Ishikawa (cell line): ENCODE measurements around the gene IL36B.

ENCODE experiments used
- CEBPB ChIP-seq: IDR thresholded peaks from 2 replicates; pipeline ENCODE4 v1.6.1; 2012
- CREB1 ChIP-seq: IDR thresholded peaks from 2 replicates; pipeline ENCODE4 v1.6.1; 2012; ENCODE audit warnings: low read depth
- EGR1 ChIP-seq: IDR thresholded peaks from 2 replicates; pipeline ENCODE4 v1.6.1; 2012
- EP300 ChIP-seq: IDR thresholded peaks from 2 replicates; pipeline ENCODE4 v1.6.1; 2012; ENCODE audit warnings: borderline replicate concordance
- RAD21 ChIP-seq: IDR thresholded peaks from 2 replicates; pipeline ENCODE4 v1.6.1; 2012; ENCODE audit warnings: low read depth
- TCF12 ChIP-seq: IDR thresholded peaks from 2 replicates; pipeline ENCODE4 v1.6.1; 2012; ENCODE audit warnings: low read depth
- YY1 ChIP-seq: IDR thresholded peaks from 2 replicates; pipeline ENCODE4 v1.6.1; 2012; ENCODE audit warnings: low read depth
- ZBTB7A ChIP-seq: IDR thresholded peaks from 2 replicates; pipeline ENCODE4 v1.6.1; 2012; ENCODE audit warnings: low read depth
- TF ChIP-seq, protein P1 (sequence below): IDR thresholded peaks from 2 replicates; pipeline ENCODE4 v1.6.1; 2012
- TF ChIP-seq, protein P2 (sequence below): IDR thresholded peaks from 2 replicates; pipeline ENCODE4 v1.6.1; 2012; ENCODE audit warnings: low read depth, mild to moderate bottlenecking

DNA sequence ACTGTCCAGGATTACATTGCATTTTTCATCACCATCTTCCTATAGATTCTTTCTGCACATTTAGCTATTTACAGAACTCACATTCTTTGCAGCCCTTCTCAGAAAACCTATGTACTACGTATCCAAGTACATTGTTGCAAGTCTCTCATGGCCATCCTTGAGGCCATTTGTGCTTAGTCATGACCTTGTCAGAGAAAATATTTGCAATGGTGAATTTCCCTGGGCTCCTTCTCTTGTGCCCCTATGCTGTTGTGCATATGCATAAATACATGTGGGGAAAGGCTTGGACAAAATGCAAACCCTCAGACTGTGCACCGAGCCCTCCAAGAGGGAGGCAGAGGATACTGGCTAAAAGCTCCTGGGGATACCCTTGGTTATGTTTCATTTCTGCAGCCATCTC, 27.9 kb downstream of the IL36B start:
- TF ChIP-seq, protein P1, sequence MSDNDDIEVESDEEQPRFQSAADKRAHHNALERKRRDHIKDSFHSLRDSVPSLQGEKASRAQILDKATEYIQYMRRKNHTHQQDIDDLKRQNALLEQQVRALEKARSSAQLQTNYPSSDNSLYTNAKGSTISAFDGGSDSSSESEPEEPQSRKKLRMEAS = no peak
- no peak for TF ChIP-seq TCF12
- no peak for TF ChIP-seq RAD21
- TF ChIP-seq ZBTB7A = no peak
- no peak for TF ChIP-seq YY1
- no peak for TF ChIP-seq EGR1
- TF ChIP-seq, protein P2, sequence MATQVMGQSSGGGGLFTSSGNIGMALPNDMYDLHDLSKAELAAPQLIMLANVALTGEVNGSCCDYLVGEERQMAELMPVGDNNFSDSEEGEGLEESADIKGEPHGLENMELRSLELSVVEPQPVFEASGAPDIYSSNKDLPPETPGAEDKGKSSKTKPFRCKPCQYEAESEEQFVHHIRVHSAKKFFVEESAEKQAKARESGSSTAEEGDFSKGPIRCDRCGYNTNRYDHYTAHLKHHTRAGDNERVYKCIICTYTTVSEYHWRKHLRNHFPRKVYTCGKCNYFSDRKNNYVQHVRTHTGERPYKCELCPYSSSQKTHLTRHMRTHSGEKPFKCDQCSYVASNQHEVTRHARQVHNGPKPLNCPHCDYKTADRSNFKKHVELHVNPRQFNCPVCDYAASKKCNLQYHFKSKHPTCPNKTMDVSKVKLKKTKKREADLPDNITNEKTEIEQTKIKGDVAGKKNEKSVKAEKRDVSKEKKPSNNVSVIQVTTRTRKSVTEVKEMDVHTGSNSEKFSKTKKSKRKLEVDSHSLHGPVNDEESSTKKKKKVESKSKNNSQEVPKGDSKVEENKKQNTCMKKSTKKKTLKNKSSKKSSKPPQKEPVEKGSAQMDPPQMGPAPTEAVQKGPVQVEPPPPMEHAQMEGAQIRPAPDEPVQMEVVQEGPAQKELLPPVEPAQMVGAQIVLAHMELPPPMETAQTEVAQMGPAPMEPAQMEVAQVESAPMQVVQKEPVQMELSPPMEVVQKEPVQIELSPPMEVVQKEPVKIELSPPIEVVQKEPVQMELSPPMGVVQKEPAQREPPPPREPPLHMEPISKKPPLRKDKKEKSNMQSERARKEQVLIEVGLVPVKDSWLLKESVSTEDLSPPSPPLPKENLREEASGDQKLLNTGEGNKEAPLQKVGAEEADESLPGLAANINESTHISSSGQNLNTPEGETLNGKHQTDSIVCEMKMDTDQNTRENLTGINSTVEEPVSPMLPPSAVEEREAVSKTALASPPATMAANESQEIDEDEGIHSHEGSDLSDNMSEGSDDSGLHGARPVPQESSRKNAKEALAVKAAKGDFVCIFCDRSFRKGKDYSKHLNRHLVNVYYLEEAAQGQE = no peak
- no peak for TF ChIP-seq CEBPB
- TF ChIP-seq EP300 = no peak
- no peak for TF ChIP-seq CREB1
